K562 (cell line): ENCODE measurements around the gene FBXO10. TPM values are rescaled to one million over a fixed set of nuclear protein-coding genes. Genes with fewer than 3 reads are reported as not detected.

ENCODE experiments used
- ADNP ChIP-seq: fragments of 200-800 bp; sonication (Bioruptor generic); IDR thresholded peaks from 2 replicates; pipeline ENCODE4 v1.6.1; 2016; ENCODE audit warnings: missing genetic modification characterization, missing compliant biosample characterization
- ETV5 ChIP-seq: sonication (generic); formaldehyde crosslinking; IDR thresholded peaks from 2 replicates; pipeline ENCODE4 v1.4.0; 2020; ENCODE audit warnings: low read depth, mild to moderate bottlenecking, missing genetic modification reagents
- HLTF ChIP-seq: fragments of 450-650 bp; IDR thresholded peaks from 2 replicates; pipeline ENCODE4 v1.6.1; 2016
- KDM1A ChIP-seq, 2 experiments: fragments of 450-650 bp; IDR thresholded peaks; 2 replicates each; pipeline ENCODE4 v1.6.1; 2016; ENCODE audit warnings: mild to moderate bottlenecking in 2 of 2
- MNT ChIP-seq, 2 experiments: fragments of 450-650 bp; conservative IDR thresholded peaks; 2 replicates each; pipeline ENCODE4 v1.6.1; 2017; ENCODE audit warnings: mild to moderate bottlenecking in 2 of 2, moderate library complexity in 2 of 2
- PPARD ChIP-seq: fragments of 250-450 bp; sonication (Bioruptor Pico); IDR thresholded peaks from 2 replicates; pipeline ENCODE4 v1.8.0; 2022; ENCODE audit warnings: inconsistent platforms, mild to moderate bottlenecking, moderate library complexity
- PREB ChIP-seq: sonication (generic); formaldehyde crosslinking; IDR thresholded peaks from 2 replicates; pipeline ENCODE4 v1.8.1; 2023; ENCODE audit warnings: mild to moderate bottlenecking, missing genetic modification reagents
- RHOXF2B ChIP-seq: fragments of 250-450 bp; sonication (Bioruptor Pico); conservative IDR thresholded peaks from 2 replicates; pipeline ENCODE4 v1.5.1; 2021
- SREBF1 ChIP-seq: fragments of 150-350 bp; IDR thresholded peaks from 2 replicates; pipeline ENCODE4 v1.6.1; 2014; ENCODE audit warnings: antibody characterized with exemption, low read depth, low read length, borderline replicate concordance
- TAF9B ChIP-seq: fragments of 450-650 bp; IDR thresholded peaks from 2 replicates; pipeline ENCODE4 v1.6.1; 2018; ENCODE audit warnings: mild to moderate bottlenecking; ENCODE audit not compliant: partially characterized antibody
- TCF7 ChIP-seq: sonication (generic); IDR thresholded peaks from 2 replicates; pipeline ENCODE4 v1.6.1; 2016; ENCODE audit warnings: antibody characterized with exemption, borderline replicate concordance
- ZBTB2 ChIP-seq: fragments of 450-650 bp; IDR thresholded peaks from 2 replicates; pipeline ENCODE4 v1.6.1; 2016; ENCODE audit warnings: antibody characterized with exemption
- ZNF24 ChIP-seq: fragments of 450-650 bp; IDR thresholded peaks from 2 replicates; pipeline ENCODE4 v1.6.1; 2016
- ZNF589 ChIP-seq: fragments of 200-800 bp; sonication (Bioruptor generic); IDR thresholded peaks from 2 replicates; pipeline ENCODE4 v1.6.1; 2016; ENCODE audit warnings: low read depth, missing genetic modification characterization, missing compliant biosample characterization
- polyA plus RNA-seq, 8 experiments: library from polyadenylated mRNA; depleted of rRNA in 4 of 8; stranded (reverse) in 5 of 8; unstranded in 3 of 8; fragments of >200 nt; fragmentation: Nextera tagmentation in 2 of 8; fragmentation: Illumina TruSeq in 1 of 8; extraction: Ambion mirVana in 2 of 8; extraction: Trizol in 1 of 8; gene quantifications; 2 replicates each; pipeline versions ENCODE4 v1.2.1 to v1.2.3, GENCODE V29; 2011 to 2014; ENCODE audit warnings: inconsistent platforms in 1 of 8, missing spikeins in 1 of 8
- total RNA-seq, 7 experiments: library from RNA; depleted of rRNA in 6 of 7; stranded (reverse); fragments of >200 nt in 6 of 7; fragmentation: Illumina TruSeq in 2 of 7; extraction: Trizol in 2 of 7; gene quantifications; 2 replicates each; pipeline versions ENCODE4 v1.2.1 to v1.2.3, GENCODE V29; 2011 to 2021; ENCODE audit warnings: low replicate concordance in 1 of 7
- TF ChIP-seq, protein P1 (sequence below): fragments of 450-650 bp; IDR thresholded peaks from 2 replicates; pipeline ENCODE4 v1.6.1; 2018; ENCODE audit not compliant: partially characterized antibody
- TF ChIP-seq, protein P2 (sequence below): fragments of 250-450 bp; sonication (Bioruptor Pico); IDR thresholded peaks from 2 replicates; pipeline ENCODE4 v1.5.0; 2021; ENCODE audit warnings: mild to moderate bottlenecking, borderline replicate concordance

Gene FBXO10
- total and polyA plus RNA-seq, 9 of the 15 experiments (the other 6 are each of a cell fraction or from before 2014, with no cell fraction given), result 0.84 to 9.9 (median 6.0) TPM

- TF ChIP-seq, protein P1, sequence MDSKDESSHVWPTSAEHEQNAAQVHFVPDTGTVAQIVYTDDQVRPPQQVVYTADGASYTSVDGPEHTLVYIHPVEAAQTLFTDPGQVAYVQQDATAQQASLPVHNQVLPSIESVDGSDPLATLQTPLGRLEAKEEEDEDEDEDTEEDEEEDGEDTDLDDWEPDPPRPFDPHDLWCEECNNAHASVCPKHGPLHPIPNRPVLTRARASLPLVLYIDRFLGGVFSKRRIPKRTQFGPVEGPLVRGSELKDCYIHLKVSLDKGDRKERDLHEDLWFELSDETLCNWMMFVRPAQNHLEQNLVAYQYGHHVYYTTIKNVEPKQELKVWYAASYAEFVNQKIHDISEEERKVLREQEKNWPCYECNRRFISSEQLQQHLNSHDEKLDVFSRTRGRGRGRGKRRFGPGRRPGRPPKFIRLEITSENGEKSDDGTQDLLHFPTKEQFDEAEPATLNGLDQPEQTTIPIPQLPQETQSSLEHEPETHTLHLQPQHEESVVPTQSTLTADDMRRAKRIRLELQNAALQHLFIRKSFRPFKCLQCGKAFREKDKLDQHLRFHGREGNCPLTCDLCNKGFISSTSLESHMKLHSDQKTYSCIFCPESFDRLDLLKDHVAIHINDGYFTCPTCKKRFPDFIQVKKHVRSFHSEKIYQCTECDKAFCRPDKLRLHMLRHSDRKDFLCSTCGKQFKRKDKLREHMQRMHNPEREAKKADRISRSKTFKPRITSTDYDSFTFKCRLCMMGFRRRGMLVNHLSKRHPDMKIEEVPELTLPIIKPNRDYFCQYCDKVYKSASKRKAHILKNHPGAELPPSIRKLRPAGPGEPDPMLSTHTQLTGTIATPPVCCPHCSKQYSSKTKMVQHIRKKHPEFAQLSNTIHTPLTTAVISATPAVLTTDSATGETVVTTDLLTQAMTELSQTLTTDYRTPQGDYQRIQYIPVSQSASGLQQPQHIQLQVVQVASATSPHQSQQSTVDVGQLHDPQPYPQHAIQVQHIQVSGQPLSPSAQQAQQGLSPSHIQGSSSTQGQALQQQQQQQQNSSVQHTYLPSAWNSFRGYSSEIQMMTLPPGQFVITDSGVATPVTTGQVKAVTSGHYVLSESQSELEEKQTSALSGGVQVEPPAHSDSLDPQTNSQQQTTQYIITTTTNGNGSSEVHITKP, result no peak
- no peak for TF ChIP-seq ZNF24
- no peak for TF ChIP-seq ZBTB2
- peak; percentile 28; the same call in 1 of the 2 replicates for TF ChIP-seq ETV5 (CRISPR knock-in tag)
- no peak for TF ChIP-seq KDM1A (IDR thresholded peaks at IDR 0.05)
- TF ChIP-seq PPARD (CRISPR knock-in tag), result no peak
- TF ChIP-seq TCF7, result no peak
- no peak for TF ChIP-seq TAF9B
- no peak for TF ChIP-seq PREB (CRISPR knock-in tag)
- TF ChIP-seq RHOXF2B, result no peak
- no peak for TF ChIP-seq ZNF589 (CRISPR knock-in tag)
- TF ChIP-seq, protein P2, sequence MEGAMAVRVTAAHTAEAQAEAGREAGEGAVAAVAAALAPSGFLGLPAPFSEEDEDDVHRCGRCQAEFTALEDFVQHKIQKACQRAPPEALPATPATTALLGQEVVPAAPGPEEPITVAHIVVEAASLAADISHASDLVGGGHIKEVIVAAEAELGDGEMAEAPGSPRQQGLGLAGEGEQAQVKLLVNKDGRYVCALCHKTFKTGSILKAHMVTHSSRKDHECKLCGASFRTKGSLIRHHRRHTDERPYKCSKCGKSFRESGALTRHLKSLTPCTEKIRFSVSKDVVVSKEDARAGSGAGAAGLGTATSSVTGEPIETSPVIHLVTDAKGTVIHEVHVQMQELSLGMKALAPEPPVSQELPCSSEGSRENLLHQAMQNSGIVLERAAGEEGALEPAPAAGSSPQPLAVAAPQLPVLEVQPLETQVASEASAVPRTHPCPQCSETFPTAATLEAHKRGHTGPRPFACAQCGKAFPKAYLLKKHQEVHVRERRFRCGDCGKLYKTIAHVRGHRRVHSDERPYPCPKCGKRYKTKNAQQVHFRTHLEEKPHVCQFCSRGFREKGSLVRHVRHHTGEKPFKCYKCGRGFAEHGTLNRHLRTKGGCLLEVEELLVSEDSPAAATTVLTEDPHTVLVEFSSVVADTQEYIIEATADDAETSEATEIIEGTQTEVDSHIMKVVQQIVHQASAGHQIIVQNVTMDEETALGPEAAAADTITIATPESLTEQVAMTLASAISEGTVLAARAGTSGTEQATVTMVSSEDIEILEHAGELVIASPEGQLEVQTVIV (CRISPR knock-in tag), result no peak
- no peak for TF ChIP-seq HLTF
- TF ChIP-seq SREBF1, result no peak
- peak in 1 of 2 experiments; percentile 50; a peak in 2 of 4 replicates for TF ChIP-seq MNT (conservative IDR thresholded peaks at IDR 0.05)
- no peak for TF ChIP-seq ADNP (tag)
Observed at GRCh38 chr9:37486616-37487548, 89.3 kb downstream of the FBXO10 start (continued).
